Measurements from ENCODE around the gene PKNOX2. TPM values are rescaled to one million over a fixed set of nuclear protein-coding genes. Genes with fewer than 3 reads are reported as not detected.

PKNOX2 gene
- total RNA-seq, 4 donors from 2014 or later = 1.5 to 8.2 (median 3.6) TPM

DNA sequence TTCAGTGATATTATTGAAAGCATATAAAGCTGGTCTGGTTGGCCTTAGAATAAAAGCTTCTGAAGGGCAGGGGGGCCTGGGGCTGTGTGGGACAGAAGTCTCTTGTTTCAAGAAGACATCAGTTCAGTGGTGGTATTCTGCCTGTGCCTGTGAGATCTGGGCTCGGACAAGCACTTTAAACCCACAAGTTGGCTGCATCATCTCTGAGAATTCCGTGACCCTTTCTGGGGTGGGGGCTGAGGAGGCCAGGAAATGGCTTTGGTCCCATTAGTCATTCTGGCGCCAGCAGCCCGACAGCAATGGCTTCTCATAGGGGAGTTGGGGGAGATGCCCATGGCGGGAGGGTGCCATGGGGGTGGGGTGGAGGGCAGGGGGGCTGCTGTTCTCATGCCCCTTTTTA, 104.1 kb downstream of the PKNOX2 start:
- H3K4me1 ChIP-seq = peaks cover 3% of the 10 kb centered on the region
- no peak overlapping the region for H3K27ac ChIP-seq
- H3K9me3 ChIP-seq = no peaks in the 10 kb centered on the region
- DNase-seq (ENCODE audit: low spot score in 2 of 2) = no peak
- no peak overlapping the region for H3K4me3 ChIP-seq
- WGBS = 73% methylated on average over 5 of the region's 5 CpGs
- TF ChIP-seq POLR2AphosphoS5 (IDR thresholded peaks at IDR 0.05) (no peak), EP300 (IDR thresholded peaks at IDR 0.05) (no peak), CTCF (IDR thresholded peaks at IDR 0.05) (no peak), POLR2A (IDR thresholded peaks at IDR 0.05) (no peak)
- peaks cover 9% of the 10 kb centered on the region for H3K27me3 ChIP-seq
- no peaks in the 10 kb centered on the region for H3K36me3 ChIP-seq

DNA sequence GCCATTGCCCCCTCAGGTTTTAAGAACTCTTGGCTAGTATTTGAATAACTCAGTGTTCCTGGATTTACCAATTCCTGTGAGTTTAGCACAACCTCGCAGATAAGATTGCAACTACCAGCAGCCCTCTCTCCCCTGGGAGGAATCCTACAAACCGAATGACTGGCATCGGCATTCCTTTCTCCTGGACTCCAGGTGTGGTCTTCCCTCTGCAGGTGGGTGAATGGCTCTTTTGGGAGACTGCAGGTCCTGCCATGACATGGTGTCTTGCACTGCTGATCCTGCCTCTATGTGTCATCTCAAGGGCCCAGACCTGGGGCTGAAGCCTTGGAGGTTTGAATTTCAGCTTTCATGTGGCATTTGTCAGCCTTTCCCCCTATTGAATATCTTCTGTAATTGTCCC, 105.6 kb downstream of the PKNOX2 start:
- Histone ChIP-seq H3K36me3 (no peaks in the 10 kb centered on the region), H3K27ac (no peak overlapping the region), H3K27me3 (no peaks in the 10 kb centered on the region), H3K4me3 (no peak overlapping the region), H3K4me1 (no peaks in the 10 kb centered on the region), H3K9me3 (no peaks in the 10 kb centered on the region)
- no peak for TF ChIP-seq CTCF (IDR thresholded peaks at IDR 0.05)
- no peak for TF ChIP-seq POLR2A (IDR thresholded peaks at IDR 0.05)
- no peak for TF ChIP-seq EP300 (IDR thresholded peaks at IDR 0.05)
- TF ChIP-seq POLR2AphosphoS5 (IDR thresholded peaks at IDR 0.05) = no peak
- WGBS = 89% methylated on average over 3 of the region's 3 CpGs
- no peak for DNase-seq (ENCODE audit: low spot score in 2 of 2)

DNA sequence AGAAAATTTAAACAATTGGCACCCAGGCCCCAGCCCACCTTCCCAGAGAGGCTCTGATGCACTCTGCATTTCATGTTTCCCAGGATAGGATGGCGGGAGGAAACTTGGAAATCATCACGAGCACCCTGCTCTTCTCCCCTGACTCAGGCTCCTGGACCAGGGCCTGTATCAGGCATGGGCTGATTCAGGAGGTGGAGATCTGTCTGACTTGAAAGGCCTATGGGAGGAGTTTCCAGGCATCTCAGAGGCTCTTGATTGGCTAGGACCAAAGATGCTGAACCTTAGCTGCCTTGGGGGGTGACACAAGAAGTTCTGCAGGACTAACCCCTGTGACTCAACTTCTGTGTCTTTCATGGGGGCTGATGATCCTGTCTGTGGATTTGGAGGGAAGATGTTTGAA, 106.2 kb downstream of the PKNOX2 start:
- 94% methylated on average over 2 of the region's 2 CpGs for WGBS
- TF ChIP-seq POLR2AphosphoS5 (IDR thresholded peaks at IDR 0.05) (no peak), POLR2A (IDR thresholded peaks at IDR 0.05) (no peak), EP300 (IDR thresholded peaks at IDR 0.05) (no peak), CTCF (IDR thresholded peaks at IDR 0.05) (no peak)
- Histone ChIP-seq H3K9me3 (no peaks in the 10 kb centered on the region), H3K4me3 (no peak overlapping the region), H3K27ac (no peak overlapping the region), H3K36me3 (no peaks in the 10 kb centered on the region), H3K27me3 (no peaks in the 10 kb centered on the region), H3K4me1 (no peaks in the 10 kb centered on the region)
- DNase-seq (ENCODE audit: low spot score in 2 of 2) = no peak

DNA sequence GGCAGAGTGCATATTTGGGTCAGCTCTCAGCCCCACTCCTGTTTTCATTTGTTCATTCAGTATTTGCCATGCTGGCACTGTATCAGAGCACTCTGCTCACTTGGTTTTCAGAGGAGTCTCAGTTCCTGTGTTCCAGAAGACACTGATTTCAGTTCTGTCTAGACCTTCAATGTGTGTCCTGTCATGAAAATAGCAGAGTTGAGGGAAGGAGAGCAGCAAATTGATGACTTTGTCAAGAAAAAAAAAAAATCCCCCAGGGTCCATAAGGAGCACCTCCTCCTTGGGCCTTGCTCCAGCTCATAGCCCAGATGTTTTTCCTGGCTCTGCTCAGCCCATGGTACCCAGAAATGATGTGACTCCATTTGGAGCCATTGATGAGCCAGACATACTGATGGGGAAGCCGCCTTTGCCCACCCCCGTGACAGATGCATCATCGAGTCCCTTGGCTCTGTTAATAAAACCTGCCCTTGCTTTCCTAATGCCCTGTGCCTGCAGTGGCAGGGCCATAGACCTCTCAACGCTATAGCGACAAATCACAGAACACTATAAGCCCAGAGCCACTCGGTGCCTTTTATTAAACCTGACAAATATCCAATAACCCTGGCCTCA, 107.0 kb downstream of the PKNOX2 start:
- H3K9me3 ChIP-seq = no peaks in the 10 kb centered on the region
- no peak overlapping the region for H3K27ac ChIP-seq
- DNase-seq (ENCODE audit: low spot score in 2 of 2) = no peak
- H3K4me3 ChIP-seq = no peak overlapping the region
- TF ChIP-seq POLR2AphosphoS5 (IDR thresholded peaks at IDR 0.05) (no peak), POLR2A (IDR thresholded peaks at IDR 0.05) (no peak), CTCF (IDR thresholded peaks at IDR 0.05) (no peak)
- WGBS = 83% methylated on average over 6 of the region's 6 CpGs
- H3K4me1 ChIP-seq = no peaks in the 10 kb centered on the region
- no peaks in the 10 kb centered on the region for H3K36me3 ChIP-seq
- H3K27me3 ChIP-seq = no peaks in the 10 kb centered on the region

GRCh38 chr11:125272092-125272491, 107.5 kb downstream of the PKNOX2 start:
- Histone ChIP-seq H3K27me3 (no peaks in the 10 kb centered on the region), H3K9me3 (no peaks in the 10 kb centered on the region), H3K4me3 (no peak overlapping the region), H3K36me3 (no peaks in the 10 kb centered on the region), H3K4me1 (no peaks in the 10 kb centered on the region), H3K27ac (no peak overlapping the region)
- no peak for TF ChIP-seq CTCF (IDR thresholded peaks at IDR 0.05)
- no peak for TF ChIP-seq POLR2AphosphoS5 (IDR thresholded peaks at IDR 0.05)
- DNase-seq (ENCODE audit: low spot score in 2 of 2) = no peak
- 77% methylated on average over 3 of the region's 3 CpGs for WGBS

Data from suprapubic skin (tissue), 4 donors.